Measurements from ENCODE around the gene PLXNA2.

Gene PLXNA2

DNA sequence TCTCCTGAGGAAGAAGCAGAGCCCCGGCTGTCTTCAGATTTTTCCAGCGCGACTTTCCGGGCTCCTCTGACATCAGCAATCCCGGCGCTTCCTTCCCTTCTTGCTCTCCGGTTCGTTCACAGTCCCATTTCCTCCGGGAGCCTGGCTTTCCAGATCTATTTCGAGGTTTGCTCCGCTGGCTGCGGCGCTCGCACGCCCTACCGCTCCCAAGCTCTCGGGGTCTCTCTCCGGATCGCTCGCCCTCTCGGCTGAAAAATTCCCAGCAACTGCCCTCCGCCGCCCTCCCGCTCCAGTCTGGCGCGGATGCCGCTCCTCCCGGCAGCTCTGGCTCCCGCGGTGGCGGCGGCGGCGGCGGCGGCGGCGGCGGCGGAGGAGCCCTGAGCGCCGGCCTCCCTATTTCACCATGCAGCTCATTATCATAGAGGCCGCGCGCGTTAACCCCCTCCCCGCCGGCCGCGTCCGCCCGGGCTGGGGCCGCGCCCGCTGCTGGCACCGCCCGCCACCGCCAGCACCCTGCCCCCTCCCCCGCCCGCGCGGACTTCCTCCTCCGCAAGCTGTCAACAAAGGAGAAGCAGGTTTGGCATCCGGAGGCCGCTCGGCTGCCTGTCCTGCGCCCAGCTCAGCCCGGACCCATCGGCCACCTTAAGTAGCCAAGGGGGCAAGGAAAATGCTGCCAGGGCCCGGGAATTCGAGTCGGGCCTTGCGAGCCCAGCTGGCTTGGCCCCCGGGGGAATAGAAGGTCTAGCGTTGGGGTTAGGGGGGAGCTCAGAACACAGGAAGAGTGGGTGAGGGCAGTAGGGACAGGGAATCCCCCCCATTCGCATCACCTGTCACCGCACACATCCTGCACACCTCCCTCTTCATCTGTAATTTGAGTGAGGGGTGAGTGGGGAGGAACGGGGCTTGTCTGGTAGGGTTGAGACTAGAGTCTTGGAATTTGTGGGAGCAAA, at the start of gene PLXNA2:
PLXNA2 (minus strand) TSS at position 418 of the 950 bp plus-strand sequence. CDS start 26,462 bp downstream, outside the sequence.
- no peak for FAIRE-seq

GRCh38 chr1:208292908-208293307, 48.7 kb upstream of the PLXNA2 start:
- FAIRE-seq, result no peak

DNA sequence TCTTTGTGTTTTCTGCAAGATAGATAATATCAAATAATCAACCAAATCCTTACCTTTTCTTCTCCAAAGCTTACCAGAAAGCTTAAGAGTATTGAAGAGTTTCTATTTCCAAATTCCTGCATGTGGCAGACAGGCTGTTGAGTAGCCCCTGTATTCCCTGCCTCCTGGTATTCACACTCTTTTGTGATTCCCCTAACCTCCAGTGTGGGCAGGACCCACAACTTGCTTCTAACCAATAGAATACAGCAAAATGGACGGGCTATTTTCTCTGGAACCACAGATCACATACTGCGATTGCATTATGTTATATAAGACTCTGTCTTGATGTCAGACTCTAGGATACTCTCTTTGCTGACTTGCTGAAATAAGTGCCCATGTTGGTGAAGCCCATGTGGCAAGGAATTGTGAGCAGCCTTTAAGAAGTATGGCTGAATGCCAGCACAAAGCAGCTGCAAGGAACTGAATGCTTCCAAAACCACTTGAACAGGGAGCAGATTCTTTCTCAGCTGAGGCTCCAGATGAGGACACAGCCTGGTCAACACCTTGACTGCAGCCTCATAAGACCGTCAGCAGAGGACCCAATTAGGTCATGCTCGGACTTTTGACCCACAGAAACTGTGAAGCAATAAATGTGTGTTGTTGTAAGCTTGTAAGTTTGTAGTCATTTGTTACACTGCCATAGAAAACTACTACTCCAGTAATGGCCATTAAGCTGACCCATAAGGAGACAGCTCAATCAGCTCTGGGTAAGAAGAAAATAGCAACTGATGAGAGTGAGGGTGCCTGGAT, 47.9 kb upstream of the PLXNA2 start:
- no peak for FAIRE-seq

DNA sequence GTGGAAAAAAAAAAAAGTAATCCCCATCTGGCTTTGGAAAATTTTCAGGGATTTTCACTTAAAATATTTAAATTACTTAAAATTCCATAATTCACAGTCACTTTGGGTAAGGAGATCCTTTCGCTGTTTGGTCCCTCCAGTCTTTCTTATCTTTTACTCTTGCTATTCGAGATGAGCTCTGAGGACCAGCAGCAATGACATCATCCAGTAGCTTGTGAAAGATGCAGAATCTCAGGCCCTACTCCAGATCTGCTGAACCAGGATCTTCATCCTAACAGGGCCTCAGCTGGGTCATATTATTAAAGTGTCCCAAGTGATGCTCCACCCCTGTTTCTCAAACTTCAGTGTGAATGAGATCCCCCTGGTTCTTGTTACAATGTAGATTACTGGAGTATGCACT, 46.9 kb upstream of the PLXNA2 start:
- FAIRE-seq, result no peak

GRCh38 chr1:208289716-208290115, 45.5 kb upstream of the PLXNA2 start:
- no peak for FAIRE-seq

GRCh38 chr1:208288495-208288894, 44.3 kb upstream of the PLXNA2 start:
- FAIRE-seq, result no peak

GRCh38 chr1:208280681-208281450, 36.7 kb upstream of the PLXNA2 start:
- FAIRE-seq, result no peak

DNA sequence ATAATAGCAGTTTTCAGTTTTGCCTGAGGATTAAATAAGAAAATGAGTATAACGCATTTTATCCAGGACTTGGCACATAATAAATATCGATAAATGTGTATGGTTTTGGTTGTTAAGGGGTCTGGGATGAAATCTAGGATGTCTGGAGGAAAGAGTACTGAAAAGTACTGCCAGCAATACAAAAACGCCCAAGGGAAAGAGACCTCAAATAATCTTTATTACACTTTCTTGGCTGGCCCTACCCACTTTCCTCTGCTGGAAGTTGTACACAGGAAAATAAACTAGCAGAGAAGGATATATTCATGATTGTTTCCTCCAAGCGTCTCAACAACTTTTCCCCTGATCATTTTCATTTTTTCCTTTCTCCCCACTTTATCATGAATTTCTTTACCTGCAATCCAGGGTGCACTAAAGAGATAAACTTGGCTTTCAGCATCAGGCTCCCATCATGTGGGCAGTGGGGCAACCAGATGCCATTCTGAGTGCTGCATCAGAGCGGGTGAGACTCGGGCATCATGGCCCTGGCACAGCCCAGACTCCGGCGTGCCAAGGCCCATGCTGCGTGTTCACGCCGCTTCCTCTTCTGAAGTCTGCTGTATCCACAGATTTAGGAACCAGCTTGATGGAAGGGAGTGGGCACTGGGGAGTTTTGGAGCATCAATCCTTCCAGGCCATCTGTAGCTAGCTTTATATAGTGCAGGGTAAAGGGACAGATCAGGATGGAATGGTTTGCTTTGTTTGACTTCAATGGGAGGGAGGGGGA, 35.8 kb upstream of the PLXNA2 start:
- FAIRE-seq, result no peak

GRCh38 chr1:208278638-208279037, 34.5 kb upstream of the PLXNA2 start:
- no peak for FAIRE-seq

GRCh38 chr1:208276757-208277435, 32.7 kb upstream of the PLXNA2 start:
- FAIRE-seq, result no peak

- no peak for FAIRE-seq
Observed at GRCh38 chr1:208275083-208275482, 30.9 kb upstream of the PLXNA2 start.

DNA sequence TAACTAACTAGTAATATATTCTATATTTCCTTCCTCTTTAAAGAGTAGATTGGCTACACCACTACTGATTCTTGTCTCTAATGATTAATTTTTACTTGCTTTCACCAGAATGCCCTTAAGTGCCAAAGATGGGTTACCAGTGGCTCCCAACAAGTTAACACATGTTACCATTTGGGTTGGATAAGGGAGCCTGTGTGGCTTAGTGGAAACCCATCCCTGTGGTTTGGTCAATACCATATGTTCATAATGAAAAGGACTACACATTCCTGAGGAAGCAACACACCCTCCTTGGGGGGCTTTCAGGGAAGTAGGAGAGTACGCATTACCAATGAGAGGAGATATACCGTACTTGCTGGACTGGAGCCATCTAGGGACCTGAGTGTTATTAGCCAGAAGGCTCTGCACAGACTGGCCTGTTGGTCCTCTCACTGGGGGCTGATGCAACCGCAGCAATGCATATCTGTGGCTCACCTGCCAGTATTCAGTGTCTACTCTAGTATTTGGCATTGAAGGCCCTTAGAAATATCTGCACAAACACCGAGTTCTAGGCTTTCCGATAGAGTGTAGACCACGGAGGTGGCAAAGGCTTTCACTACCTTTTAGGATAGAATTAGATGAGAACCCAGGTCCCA, 29.3 kb upstream of the PLXNA2 start:
- no peak for FAIRE-seq

- no peak for FAIRE-seq
Observed at GRCh38 chr1:208272713-208273112, 28.5 kb upstream of the PLXNA2 start.

DNA sequence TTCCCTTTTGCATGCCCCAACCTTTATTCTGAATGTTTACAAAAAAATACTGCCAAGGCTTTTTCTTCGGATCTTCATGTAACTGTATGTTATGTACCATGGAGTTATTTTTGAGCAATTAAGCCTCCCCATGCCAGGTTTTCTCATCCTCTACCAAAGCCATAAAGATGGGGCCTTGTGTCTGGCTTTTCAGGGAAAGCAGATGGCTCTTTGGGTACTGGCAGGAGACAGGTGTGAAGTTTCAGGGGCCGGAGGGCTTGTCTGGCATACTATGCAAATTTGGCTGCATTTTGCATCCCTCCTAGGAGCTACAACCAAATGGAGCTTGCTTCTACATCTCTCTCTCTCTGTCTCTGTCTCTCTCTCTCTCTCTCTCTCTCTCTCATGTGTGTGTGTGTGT, 28.1 kb upstream of the PLXNA2 start:
- no peak for FAIRE-seq

GRCh38 chr1:208271236-208271635, 27.1 kb upstream of the PLXNA2 start:
- FAIRE-seq, result no peak

- FAIRE-seq, result no peak
Observed at GRCh38 chr1:208270651-208271141, 26.5 kb upstream of the PLXNA2 start.

DNA sequence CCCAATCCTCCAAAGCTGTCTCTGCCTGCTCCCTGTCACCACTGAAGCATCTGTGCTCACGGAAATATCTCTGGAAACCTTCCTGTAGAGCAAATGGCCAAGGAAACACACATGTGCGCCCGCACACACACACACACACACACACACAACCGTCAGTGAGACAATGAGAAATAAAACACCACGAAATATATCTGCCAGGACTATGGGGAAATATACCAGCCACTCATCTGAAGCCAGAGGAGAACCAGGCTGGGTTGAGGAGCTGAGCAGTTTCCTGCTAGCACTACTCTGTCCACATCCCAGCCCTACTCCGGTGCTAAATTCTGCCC, 25.1 kb upstream of the PLXNA2 start:
- no peak for FAIRE-seq

DNA sequence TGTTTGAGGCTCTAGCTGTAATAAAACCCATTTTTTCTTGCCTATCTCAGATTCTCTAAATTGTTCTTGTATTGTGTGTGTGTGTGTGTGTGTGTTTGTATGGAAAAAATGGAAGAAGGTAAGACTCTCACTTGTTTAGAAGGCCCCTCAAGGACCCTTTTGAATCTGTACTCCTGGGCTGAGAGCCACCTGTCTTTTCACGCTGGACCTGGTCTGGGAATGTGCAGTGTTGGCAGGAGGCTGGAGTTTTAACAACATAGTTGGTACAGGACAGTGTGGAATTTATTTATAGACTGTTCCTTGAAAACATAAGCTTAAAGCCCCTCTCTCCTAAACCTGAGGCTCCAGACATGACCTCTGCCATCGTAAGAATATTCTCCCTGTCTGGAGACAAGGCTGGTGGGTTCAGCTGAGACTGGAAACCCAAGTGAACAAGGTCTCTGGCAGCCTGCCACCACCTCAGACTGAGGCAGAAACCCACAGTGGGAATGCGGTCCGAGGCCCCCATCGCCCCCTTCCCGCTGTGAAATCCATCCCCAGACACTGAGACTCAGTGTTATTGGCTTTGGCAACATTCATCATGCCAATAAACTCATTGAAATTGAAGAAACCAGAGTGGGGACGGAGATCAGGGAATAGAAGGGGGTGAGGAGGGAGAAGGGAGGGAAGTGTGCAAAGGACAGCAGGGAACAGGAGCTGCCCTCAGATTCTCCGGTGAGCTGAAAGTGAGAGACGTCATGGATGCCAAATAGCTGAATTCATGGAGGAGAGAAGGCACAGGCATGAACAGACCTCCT, 24.6 kb upstream of the PLXNA2 start:
- no peak for FAIRE-seq

GRCh38 chr1:208265525-208265924, 21.3 kb upstream of the PLXNA2 start:
- no peak for FAIRE-seq

GRCh38 chr1:208265122-208265469, 20.9 kb upstream of the PLXNA2 start:
- no peak for FAIRE-seq

Measured in colon (tissue), 2 donors.